ENCODE measurements around the gene ZNF619. TPM values are rescaled to one million over a fixed set of nuclear protein-coding genes. Genes with fewer than 3 reads are reported as not detected.
A peak's percentile ranks its signal among the peaks of the same experiment; 100 is the strongest.
"Not testable (repeated sequence)": the region's sequence is repeated elsewhere in the genome, so short reads cannot be mapped to it uniquely, and the experiment has no call there.

ZNF619 gene
- 4.2 and 5.2 TPM in 2 replicates for total RNA-seq (2014; rRNA removed; shearing (Covaris generic))
- 2.2 and 2.6 TPM in 2 replicates for polyA plus RNA-seq (2014; cell fraction: nucleus; rRNA removed)

DNA sequence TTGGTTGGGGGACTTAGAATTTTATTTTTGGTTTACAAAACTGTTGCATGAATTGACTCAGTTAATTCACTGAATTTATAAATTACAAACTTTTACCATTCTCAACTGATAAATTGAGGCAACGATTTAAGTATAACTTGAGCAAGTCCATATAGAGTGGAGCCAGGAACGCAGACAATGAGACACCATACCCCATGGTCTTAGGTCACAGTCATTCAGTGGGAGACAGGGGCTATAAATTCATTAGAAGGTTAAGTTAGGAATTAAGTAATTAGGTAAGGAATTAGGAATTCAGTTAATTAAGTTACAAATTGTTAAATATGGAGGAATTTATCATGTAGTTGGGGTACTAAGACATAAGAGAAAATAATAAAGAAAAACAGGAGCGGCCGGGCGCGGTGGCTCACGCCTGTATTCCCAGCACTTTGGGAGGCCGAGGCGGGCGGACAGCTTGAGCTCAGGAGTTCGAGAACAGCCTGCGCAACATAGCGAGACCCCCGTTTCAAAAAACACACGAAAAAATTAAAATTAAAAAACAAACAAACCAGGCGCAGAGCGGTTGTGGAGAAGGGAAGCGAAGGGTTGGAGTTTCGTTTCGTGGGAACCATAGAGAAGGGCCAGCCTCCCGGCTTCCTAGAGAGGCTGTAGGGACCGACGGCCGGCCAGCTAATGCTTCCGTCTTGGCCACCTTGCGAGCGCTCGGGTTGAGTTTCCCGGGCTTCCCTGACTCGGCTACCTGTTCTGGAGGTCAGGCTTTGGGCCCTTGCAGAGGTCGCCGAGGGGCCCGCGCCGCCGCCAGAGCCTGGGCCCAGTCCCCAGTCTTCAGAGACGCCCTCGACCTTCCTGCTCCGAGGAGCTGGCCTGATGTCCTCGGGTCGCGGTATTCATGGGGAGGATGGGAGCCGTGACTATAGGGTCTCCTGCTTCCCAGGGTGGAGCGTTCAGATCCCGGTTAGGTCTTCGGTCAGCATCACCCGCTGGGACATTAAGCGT, at the start of gene ZNF619:
TSS of gene ZNF619 (plus strand) at position 645 of the 993 bp plus-strand sequence. CDS start 858 bp downstream, outside the sequence.
- DNase-seq (ENCODE audit: extremely low read depth, low read depth): peak; percentile 56

DNA sequence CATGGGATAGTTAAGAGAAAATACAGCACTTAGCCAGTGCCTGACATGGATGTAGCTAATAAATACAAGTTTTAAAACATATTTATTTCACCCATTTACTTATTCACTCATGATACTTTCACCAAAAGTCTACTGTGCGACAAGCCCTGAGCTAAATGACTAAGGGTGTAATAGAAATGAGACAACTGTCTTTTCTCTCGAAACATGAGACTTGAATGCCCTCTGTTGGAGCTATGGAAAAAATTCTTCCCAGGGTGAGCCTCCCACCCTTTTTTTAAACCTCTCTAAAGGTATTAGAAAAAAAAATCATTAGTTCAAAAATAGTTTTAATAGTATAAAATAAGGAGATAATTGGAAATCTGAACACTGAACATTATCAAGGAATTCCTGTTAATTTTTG, 44.1 kb upstream of the ZNF619 start:
- no peak for DNase-seq (ENCODE audit: extremely low read depth, low read depth)

DNA sequence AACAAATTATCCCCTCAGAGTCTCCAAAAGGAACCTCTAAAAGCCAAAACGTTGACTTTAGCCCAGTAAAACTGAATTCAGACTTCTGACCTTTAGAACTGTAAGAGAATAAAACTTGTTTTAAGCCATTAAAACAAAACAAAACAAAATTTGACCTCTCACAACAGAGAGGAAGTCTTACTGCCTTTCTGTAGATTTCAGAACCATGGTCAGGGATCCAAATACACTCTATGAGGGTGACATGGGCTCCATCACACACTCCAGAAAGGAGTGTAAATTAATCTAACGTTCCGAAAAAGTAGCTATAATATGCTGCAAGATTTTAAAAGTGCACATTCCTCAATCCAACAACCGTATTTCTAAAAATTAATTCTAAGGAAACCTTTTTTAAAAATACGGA, 39.0 kb upstream of the ZNF619 start:
- DNase-seq (ENCODE audit: extremely low read depth, low read depth): no peak

DNA sequence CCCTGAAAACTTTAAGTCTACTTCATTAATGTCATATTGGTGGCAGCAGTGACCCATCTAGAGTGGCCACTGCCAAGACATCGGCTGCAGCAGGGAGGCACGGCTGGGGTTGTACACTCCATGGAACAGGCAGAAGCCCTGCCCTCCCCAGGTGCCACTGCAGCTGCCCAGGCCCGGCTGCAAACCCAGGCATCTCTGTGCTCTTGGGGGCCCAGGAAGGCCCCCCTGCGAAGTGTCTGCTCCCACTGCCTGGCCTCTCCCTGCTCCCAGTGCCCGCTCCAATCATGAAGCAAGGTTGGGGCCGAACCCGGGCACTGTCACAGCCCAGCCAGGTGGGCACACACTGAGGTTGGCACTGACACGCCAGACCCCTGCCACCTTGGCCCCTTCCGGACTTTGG, 31.9 kb upstream of the ZNF619 start:
- DNase-seq (ENCODE audit: extremely low read depth, low read depth): no peak

DNA sequence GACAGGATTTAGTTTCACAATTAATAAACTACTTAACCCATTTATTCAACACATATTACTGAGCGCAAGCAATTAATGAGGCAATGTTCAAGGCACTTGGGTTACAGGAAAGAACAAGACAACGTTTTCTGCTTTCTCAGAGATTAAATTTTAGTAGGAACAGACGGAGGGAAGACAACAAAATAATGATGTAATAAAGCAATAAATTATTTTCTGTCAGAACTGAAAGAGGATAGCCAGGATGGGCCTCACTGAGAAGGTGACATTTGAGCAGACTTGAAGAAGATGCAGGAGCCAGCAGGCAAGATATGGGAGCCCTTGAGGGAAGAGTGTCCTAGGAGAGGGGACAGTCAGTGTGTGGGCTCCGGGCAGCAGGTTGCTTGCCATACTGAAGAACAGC, 31.0 kb upstream of the ZNF619 start:
- DNase-seq (ENCODE audit: extremely low read depth, low read depth): no peak

DNA sequence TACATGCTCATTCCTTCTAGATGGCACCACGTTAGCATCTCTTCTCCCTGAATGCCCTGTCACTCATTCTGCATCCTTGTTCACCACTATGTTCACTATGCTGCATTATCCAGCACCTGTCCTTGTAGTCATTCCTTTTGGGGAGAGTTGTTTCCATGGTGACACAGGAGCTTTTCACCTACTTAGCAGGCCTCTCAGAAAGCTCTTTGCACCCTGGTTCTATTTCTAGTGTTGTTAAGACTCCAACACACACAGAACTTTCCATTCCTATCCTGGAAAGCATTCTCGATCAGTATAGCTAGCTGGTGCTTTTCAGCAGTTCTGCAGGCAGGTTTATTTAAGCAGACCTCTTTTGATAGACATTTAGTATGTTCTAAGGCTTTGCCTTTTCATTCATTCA, 26.5 kb upstream of the ZNF619 start:
- DNase-seq (ENCODE audit: extremely low read depth, low read depth): no peak

DNA sequence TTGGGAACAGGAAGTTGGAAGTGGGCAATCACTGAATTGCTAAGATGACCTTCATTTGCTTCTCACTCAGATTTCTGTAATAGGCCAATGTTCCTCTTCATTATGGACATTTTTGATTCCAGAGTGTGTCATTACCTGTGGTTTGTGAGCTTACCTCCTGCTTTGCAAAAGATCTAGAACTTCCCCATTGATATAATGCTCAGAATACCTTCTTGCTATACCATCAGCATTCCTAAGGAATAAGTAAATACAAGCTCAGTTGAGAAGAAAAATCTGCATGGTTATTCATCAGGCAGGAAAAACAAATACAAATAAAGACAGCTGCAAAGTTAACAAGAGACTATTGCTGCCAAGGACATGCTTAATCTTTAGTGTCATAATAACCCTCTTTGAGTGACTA, 25.4 kb upstream of the ZNF619 start:
- DNase-seq (ENCODE audit: extremely low read depth, low read depth): no peak

DNA sequence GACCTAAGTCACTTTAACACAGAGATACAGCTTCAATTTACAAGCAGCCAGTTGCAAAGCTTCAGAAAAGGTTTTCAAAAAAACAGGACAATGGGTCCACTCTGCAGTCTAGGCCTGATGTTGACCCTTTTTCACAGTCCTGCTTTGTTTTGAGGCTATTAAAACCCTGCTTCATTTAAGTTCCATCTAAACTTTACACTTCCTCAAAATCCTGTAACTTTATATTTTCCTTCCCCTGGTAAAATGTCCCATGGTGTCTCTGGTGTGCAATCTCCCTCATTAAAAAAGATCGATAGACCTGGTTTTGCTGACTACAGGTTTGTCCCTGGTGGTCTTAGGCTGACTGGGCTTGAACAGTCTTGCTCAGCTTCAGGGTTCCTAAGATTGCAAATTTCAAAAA, 24.9 kb upstream of the ZNF619 start:
- DNase-seq (ENCODE audit: extremely low read depth, low read depth): no peak

DNA sequence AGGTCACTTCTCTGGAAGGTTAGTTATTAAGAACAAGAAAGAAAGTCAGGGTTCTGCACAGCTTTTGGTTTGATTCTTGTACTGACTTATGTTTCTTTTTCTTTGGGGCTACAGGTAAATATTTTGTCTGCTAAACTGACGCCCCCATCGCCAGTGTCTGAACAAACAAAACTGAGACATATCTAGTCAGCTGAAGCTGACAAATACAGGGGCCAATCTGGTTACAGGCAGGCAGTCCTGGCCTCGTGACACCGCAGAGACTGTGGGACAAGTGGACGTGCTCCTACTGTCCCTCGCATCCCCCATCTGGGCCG, 24.4 kb upstream of the ZNF619 start:
- DNase-seq (ENCODE audit: extremely low read depth, low read depth): no peak

DNA sequence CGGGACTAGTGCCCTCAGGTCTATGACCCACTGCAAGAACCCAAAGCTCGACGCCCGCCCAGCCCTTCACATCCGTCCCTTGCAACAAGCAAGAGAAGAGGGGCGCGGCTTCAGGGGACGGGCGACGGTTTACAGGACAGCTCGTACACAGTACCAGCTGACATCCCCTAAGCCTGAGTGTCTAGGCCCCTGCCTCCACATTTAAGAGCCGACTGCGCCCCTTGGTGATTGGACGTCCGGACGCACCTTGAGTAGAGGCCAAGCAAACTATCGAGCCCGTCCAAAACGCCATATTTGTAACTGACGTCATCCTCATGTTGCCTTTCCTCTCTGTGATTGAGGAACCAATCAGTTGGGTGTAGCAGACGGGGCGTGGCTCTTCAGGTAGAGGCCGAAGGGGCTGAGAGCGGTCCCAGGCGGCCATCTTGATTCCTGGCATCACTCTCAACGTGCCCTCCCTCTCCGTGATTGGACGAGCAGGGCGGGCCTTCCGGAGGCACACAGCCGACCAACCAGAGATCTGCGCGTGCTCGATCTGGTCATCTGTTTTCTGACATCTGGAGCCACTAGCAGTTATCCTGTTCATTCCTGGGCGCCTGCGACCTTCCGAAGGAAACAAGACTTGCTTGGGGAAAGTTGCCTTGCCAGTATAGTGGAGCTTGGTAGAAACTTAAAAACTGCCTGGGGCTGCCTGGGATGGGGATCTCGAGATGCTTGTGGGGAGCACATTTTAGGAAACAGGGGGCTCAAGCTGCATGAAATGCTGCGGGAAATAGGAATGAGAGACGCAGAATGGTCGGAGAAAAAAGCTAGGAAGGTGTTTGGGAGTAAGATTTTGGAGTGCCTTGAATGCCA, 23.8 kb upstream of the ZNF619 start:
- DNase-seq (ENCODE audit: extremely low read depth, low read depth): peak; percentile 95

DNA sequence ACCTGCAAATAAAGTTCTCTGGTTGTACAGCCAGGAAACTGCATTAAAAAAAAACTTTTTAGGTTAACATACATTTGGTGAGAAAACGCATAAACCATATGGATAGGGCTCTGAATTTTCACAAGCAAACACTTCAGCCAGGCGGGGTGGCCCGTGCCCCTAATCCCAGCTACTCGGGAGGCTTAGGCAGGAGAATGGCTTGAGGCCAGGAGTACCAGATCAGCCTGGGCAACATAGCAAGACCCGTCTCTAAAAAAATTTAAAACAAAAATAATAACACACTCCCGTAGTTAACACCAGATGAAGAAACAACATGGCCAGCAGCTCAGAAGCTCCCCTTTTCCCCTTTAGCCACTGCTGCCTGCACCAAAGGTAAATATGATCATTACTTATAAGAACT, 23.0 kb upstream of the ZNF619 start:
- DNase-seq (ENCODE audit: extremely low read depth, low read depth): no peak

DNA sequence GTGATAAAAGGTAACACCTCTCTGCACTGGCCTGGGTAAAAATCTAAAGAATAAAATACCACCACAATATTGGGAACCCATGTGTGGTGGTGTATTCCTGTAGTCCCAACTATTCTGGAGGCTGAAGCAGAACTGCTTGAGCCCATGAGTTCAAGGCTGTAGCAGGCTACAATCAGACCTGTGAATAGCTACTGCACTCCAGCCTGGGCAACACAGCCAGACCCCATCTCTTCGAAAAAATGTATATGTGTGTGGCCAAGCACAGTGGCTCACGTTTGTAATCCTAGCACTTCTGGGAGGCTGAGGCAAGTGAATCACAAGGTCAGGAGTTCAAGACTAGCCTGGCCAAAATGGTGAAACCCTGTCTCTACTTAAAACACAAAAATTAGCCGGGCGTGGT, 21.6 kb upstream of the ZNF619 start:
- DNase-seq (ENCODE audit: extremely low read depth, low read depth): no peak

DNA sequence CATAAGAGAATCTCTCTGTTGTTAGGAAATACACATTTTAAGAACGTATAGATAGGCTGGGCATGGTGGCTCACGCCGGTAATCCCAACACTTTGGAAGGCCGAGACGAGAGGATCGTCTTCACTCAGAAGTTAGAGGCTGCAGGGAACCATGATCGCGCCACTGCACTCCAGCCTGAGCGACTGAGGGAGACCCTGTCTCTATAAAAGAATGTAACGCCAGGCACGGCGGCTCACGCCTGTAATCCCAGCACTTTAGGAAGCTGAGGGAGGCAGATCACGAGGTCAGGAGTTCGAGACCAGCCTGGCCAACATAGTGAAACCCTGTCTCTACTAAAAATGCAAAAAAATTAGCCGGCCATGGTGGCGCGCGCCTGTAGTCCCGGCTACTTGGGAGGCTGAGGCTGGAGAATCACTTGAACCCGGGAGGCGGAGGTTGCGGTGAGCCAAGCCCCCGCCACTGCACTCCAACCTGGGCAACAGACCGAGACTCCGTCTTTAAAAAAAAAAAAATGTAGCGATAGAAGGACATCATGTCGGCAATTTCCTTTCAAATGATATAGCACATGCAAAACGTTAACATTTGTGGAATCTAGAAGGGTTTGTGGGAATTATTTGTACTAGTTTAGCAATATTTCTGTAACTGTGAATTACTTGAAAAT, 20.5 kb upstream of the ZNF619 start:
- no peak for DNase-seq (ENCODE audit: extremely low read depth, low read depth)

DNA sequence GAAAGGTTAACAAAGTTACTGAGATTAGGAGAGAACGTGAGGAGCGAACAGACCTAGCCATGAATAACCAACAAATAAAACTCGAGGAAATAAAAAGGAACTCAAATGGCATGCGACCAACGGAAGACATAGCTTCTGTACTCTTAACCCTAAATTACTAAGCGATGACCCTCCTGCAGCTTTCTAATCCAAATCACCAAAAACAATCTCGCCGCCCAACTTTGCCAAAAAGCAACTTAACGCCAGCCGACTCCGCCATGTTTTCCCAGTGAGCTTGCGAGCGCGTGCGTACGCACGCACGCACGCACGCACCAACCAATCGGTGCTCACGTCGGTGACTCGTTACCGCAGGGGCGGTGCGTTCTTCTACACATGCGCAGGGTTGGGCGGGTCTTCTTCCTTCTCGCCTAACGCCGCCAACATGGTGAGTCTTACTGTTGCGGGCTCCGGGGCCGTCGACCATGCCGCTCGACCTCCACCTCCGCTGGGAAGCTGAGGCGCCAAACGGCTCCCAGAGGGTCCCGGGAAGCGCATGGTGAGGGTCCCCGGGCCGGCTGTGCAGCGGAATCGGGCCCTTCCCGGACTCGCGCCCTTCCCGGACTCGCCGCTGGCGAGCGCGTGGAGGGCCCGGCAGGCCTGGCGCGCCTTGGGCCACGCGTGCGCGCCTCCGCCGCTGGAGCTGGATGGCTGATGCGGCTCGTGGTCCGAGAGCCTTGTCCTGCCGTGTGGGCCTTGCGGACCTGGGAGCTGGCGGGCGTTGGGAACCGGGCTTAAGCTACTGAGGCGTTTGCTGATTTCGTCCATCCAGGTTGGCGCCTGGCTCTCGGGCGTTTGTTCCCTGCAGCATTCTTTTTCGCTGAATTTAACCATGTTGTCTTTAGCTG, 19.7 kb upstream of the ZNF619 start, which contains the start of gene RPL14:
TSS of gene RPL14 (plus strand) at position 400 of the 884 bp plus-strand sequence. CDS start at position 533, 133 bp downstream.
- DNase-seq (ENCODE audit: extremely low read depth, low read depth): peak; percentile 93

DNA sequence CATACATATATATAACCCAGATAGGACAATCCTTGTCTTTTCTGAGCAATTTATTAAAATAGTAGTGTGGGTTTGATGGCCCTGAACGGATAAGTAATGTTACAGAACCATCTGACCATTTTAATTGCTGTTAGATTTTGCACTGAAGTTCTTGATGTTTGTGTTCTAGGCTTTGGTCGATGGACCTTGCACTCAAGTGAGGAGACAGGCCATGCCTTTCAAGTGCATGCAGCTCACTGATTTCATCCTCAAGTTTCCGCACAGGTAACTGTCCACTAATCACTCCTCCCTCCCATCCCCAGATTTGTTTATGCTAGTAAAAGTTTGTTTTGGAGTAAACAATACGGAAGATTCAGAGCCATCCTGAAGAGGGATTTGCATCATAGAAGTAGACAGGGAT, 18.4 kb upstream of the ZNF619 start:
- no peak for DNase-seq (ENCODE audit: extremely low read depth, low read depth)

DNA sequence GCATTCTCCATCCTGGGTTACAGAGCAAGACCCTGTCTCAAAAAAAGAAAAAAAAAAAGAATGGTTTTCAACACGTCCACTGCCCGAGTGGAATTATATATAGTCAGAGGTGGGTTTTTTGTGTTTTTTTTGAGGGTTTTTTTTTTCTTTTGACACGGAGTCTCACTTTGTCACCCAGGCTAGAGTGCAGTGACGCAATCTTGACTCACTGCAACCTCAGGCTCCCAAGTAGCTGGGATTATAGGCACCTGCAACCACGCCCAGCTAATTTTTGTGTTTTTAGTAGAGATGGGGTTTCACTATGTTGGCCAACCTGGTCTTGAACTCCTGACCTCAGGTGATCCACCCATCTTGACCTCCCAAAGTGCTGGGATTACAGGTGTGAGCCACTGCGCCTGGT, 16.4 kb upstream of the ZNF619 start:
- not testable (repeated sequence) for DNase-seq (ENCODE audit: extremely low read depth, low read depth)

DNA sequence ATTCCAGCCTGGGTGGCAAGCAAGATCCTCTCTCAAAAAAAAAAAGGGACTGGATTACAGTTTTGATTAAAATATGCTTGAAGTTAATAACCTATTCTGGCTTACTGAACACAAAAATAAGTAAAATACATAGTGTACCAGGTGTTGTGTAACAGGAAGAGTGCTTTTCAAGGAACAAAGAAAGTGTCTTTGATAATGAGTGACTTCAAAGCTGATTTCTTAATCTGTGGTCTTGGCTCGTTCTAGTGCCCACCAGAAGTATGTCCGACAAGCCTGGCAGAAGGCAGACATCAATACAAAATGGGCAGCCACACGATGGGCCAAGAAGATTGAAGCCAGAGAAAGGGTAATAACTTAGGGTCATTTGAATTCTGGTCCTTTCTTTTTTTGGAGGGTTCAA, 15.8 kb upstream of the ZNF619 start:
- no peak for DNase-seq (ENCODE audit: extremely low read depth, low read depth)

DNA sequence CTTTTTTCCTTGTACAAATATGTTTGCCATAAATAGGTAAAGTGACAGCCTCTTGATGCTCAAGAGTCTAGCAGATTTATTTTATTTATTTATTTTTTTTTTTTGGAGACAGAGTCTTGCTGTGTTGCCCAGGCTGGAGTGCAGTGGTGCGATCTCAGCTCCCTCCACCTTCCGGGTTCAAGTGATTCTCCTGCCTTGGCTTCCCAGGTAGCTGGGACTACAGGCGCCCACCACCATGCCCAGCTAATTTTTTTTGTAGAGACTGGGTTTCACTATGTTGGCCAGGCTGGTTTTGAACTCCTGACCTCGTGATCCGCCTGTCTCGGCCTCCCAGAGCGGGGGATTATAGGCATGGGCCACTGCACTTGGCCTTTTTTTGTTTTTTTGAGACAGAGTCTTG, 14.1 kb upstream of the ZNF619 start:
- DNase-seq (ENCODE audit: extremely low read depth, low read depth): not testable (repeated sequence)

DNA sequence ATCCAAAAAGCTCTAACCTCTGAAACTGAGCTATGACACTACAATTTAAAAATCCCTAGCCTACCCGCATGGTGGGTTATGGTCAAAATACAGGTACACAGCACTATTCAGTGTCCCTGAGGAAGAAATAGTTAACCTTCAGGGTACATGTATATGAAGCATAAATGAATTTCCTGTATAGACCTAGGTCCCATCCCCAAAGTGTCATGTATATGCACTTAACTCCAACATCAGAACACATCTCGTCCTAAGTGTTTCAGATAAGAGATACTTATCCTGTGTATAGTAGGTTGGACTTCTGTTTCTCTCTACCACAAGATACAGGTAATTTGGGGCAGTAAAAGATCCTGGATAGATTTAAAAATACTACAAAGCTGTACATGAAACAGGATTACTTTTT, 13.3 kb upstream of the ZNF619 start:
- no peak for DNase-seq (ENCODE audit: extremely low read depth, low read depth)
